Measurements from ENCODE around the gene UNC13B. TPM values are rescaled to one million over a fixed set of nuclear protein-coding genes. Genes with fewer than 3 reads are reported as not detected.
"Not testable (repeated sequence)": the region's sequence is repeated elsewhere in the genome, so short reads cannot be mapped to it uniquely, and the experiment has no call there.

UNC13B gene
- total RNA-seq, 1 donor from 2014 or later, result 39.9 TPM

- Mint-ChIP-seq H3K4me1 (ENCODE audit: unreplicated experiment) (no peaks in the 10 kb centered on the region), H3K36me3 (ENCODE audit: low read depth, unreplicated experiment) (peaks cover 8% of the 10 kb centered on the region), H3K27me3 (ENCODE audit: unreplicated experiment) (no peaks in the 10 kb centered on the region), H3K27ac (ENCODE audit: unreplicated experiment) (no peak overlapping the region), H3K9me3 (ENCODE audit: unreplicated experiment) (peaks cover 9% of the 10 kb centered on the region), H3K4me3 (ENCODE audit: unreplicated experiment) (no peak overlapping the region)
- no peak for DNase-seq (ENCODE audit: low spot score)
- TF ChIP-seq CTCF (IDR thresholded peaks at IDR 0.05; ENCODE audit: unreplicated experiment), result no peak
Measured at GRCh38 chr9:35179347-35180280, 17.8 kb downstream of the UNC13B start.

GRCh38 chr9:35180801-35181200 is 19.0 kb downstream of the UNC13B start:
- no peaks in the 10 kb centered on the region for H3K4me1 Mint-ChIP-seq (ENCODE audit: unreplicated experiment)
- TF ChIP-seq CTCF (IDR thresholded peaks at IDR 0.05; ENCODE audit: unreplicated experiment), result no peak
- no peak overlapping the region for H3K27ac Mint-ChIP-seq (ENCODE audit: unreplicated experiment)
- no peaks in the 10 kb centered on the region for H3K27me3 Mint-ChIP-seq (ENCODE audit: unreplicated experiment)
- no peak for DNase-seq (ENCODE audit: low spot score)
- peaks cover 13% of the 10 kb centered on the region for H3K36me3 Mint-ChIP-seq (ENCODE audit: low read depth, unreplicated experiment)
- peaks cover 9% of the 10 kb centered on the region for H3K9me3 Mint-ChIP-seq (ENCODE audit: unreplicated experiment)
- H3K4me3 Mint-ChIP-seq (ENCODE audit: unreplicated experiment), result no peak overlapping the region

- not testable (repeated sequence) for H3K9me3 Mint-ChIP-seq (ENCODE audit: unreplicated experiment); H3K4me3 Mint-ChIP-seq (ENCODE audit: unreplicated experiment); H3K27ac Mint-ChIP-seq (ENCODE audit: unreplicated experiment); H3K4me1 Mint-ChIP-seq (ENCODE audit: unreplicated experiment); H3K27me3 Mint-ChIP-seq (ENCODE audit: unreplicated experiment); DNase-seq (ENCODE audit: low spot score)
- peaks cover 13% of the 10 kb centered on the region for H3K36me3 Mint-ChIP-seq (ENCODE audit: low read depth, unreplicated experiment)
Measured at GRCh38 chr9:35182401-35182800, 20.6 kb downstream of the UNC13B start.

- not testable (repeated sequence) for H3K4me3 Mint-ChIP-seq (ENCODE audit: unreplicated experiment); H3K4me1 Mint-ChIP-seq (ENCODE audit: unreplicated experiment); DNase-seq (ENCODE audit: low spot score); H3K27me3 Mint-ChIP-seq (ENCODE audit: unreplicated experiment); H3K27ac Mint-ChIP-seq (ENCODE audit: unreplicated experiment); H3K9me3 Mint-ChIP-seq (ENCODE audit: unreplicated experiment)
- H3K36me3 Mint-ChIP-seq (ENCODE audit: low read depth, unreplicated experiment), result peaks cover 13% of the 10 kb centered on the region
Measured at GRCh38 chr9:35182996-35183754, 21.4 kb downstream of the UNC13B start.

GRCh38 chr9:35183755-35184480 is 22.1 kb downstream of the UNC13B start:
- not testable (repeated sequence) for H3K27ac Mint-ChIP-seq (ENCODE audit: unreplicated experiment); H3K4me3 Mint-ChIP-seq (ENCODE audit: unreplicated experiment)

GRCh38 chr9:35186524-35186923 is 24.7 kb downstream of the UNC13B start:
- Mint-ChIP-seq H3K9me3 (ENCODE audit: unreplicated experiment) (peaks cover 9% of the 10 kb centered on the region), H3K36me3 (ENCODE audit: low read depth, unreplicated experiment) (peaks cover 27% of the 10 kb centered on the region), H3K27ac (ENCODE audit: unreplicated experiment) (no peak overlapping the region), H3K27me3 (ENCODE audit: unreplicated experiment) (no peaks in the 10 kb centered on the region), H3K4me3 (ENCODE audit: unreplicated experiment) (no peak overlapping the region), H3K4me1 (ENCODE audit: unreplicated experiment) (no peaks in the 10 kb centered on the region)
- no peak for DNase-seq (ENCODE audit: low spot score)
- no peak for TF ChIP-seq CTCF (IDR thresholded peaks at IDR 0.05; ENCODE audit: unreplicated experiment)

More at GRCh38 chr9:35183755-35184480, 22.1 kb downstream of the UNC13B start:
- H3K27me3 Mint-ChIP-seq (ENCODE audit: unreplicated experiment); H3K9me3 Mint-ChIP-seq (ENCODE audit: unreplicated experiment); H3K4me1 Mint-ChIP-seq (ENCODE audit: unreplicated experiment); DNase-seq (ENCODE audit: low spot score): not testable (repeated sequence)
- H3K36me3 Mint-ChIP-seq (ENCODE audit: low read depth, unreplicated experiment), result peaks cover 13% of the 10 kb centered on the region

Measured in endothelial cell (in vitro differentiated cells).